H9 (cell line): Measurements from ENCODE around the gene ASIC4. TPM values are rescaled to one million over a fixed set of nuclear protein-coding genes. Genes with fewer than 3 reads are reported as not detected.
A peak's percentile ranks its signal among the peaks of the same experiment; 100 is the strongest.

Experiments used
- DNase-seq: peaks from one replicate; pipeline ENCODE4 v3.0.0-alpha.2; 2017
- H2AFZ ChIP-seq: one replicate; pipeline ENCODE4 v1.6.1; 2013; ENCODE audit warnings: mild to moderate bottlenecking, low read length, control low read depth, moderate library complexity
- H2AK5ac ChIP-seq: 2 replicates; pipeline ENCODE4 v1.6.1; 2013; ENCODE audit warnings: low read length, control low read depth, mixed read lengths; ENCODE audit not compliant: insufficient read length
- H2BK120ac ChIP-seq: one replicate; pipeline ENCODE4 v1.6.1; 2013; ENCODE audit warnings: low read depth, mild to moderate bottlenecking, low read length, control low read depth, inconsistent platforms; ENCODE audit not compliant: poor library complexity, severe bottlenecking
- H2BK12ac ChIP-seq: 2 replicates; pipeline ENCODE4 v1.6.1; 2013; ENCODE audit warnings: low read length, control low read depth, mixed read lengths, low read depth; ENCODE audit not compliant: insufficient read length
- H2BK15ac ChIP-seq: 2 replicates; pipeline ENCODE4 v1.6.1; 2013; ENCODE audit warnings: low read depth, low read length, control low read depth
- H2BK20ac ChIP-seq: one replicate; pipeline ENCODE4 v1.6.1; 2013; ENCODE audit warnings: low read depth, mild to moderate bottlenecking, low read length, control low read depth, inconsistent platforms; ENCODE audit not compliant: poor library complexity, severe bottlenecking
- H2BK5ac ChIP-seq: 2 replicates; pipeline ENCODE4 v1.6.1; 2013; ENCODE audit warnings: low read length, control low read depth, mixed read lengths; ENCODE audit not compliant: insufficient read length
- H3K14ac ChIP-seq: 2 replicates; pipeline ENCODE4 v1.6.1; 2013; ENCODE audit warnings: low read length, control low read depth; ENCODE audit not compliant: insufficient read depth
- H3K18ac ChIP-seq: 2 replicates; pipeline ENCODE4 v1.6.1; 2013; ENCODE audit warnings: low read depth, mild to moderate bottlenecking, mixed read lengths, low read length, control low read depth; ENCODE audit not compliant: insufficient read length
- H3K23ac ChIP-seq: 2 replicates; pipeline ENCODE4 v1.6.1; 2013; ENCODE audit warnings: low read length, control low read depth, mixed read lengths, low read depth; ENCODE audit not compliant: insufficient read length
- H3K23me2 ChIP-seq: 2 replicates; pipeline ENCODE4 v1.6.1; 2013; ENCODE audit warnings: low read depth, mild to moderate bottlenecking, mixed read lengths, low read length, control low read depth; ENCODE audit not compliant: insufficient read length, poor library complexity, severe bottlenecking
- H3K27ac ChIP-seq: 2 replicates; pipeline ENCODE4 v1.5.1; 2013; ENCODE audit warnings: low read length, control low read depth, mixed read lengths, low read depth; ENCODE audit not compliant: insufficient read length
- H3K27me3 ChIP-seq: 2 replicates; pipeline ENCODE4 v1.6.1; 2013; ENCODE audit warnings: low read length, control low read depth, inconsistent platforms; ENCODE audit not compliant: insufficient read depth
- H3K4ac ChIP-seq: 2 replicates; pipeline ENCODE4 v1.6.1; 2013; ENCODE audit warnings: low read depth, mild to moderate bottlenecking, control low read depth, inconsistent platforms, low read length, moderate library complexity
- H3K4me1 ChIP-seq: 2 replicates; pipeline ENCODE4 v1.6.1; 2013; ENCODE audit warnings: low read length, control low read depth, inconsistent platforms; ENCODE audit not compliant: insufficient read depth
- H3K4me2 ChIP-seq: 2 replicates; pipeline ENCODE4 v1.6.1; 2013; ENCODE audit warnings: low read length, control low read depth, mixed read lengths; ENCODE audit not compliant: insufficient read length, insufficient read depth
- H3K56ac ChIP-seq: 2 replicates; pipeline ENCODE4 v1.6.1; 2013; ENCODE audit warnings: low read depth, mild to moderate bottlenecking, mixed read lengths, low read length, control low read depth; ENCODE audit not compliant: insufficient read length
- H3K79me1 ChIP-seq: 2 replicates; pipeline ENCODE4 v1.6.1; 2013; ENCODE audit warnings: low read depth, mild to moderate bottlenecking, moderate library complexity, low read length, control low read depth, inconsistent platforms; ENCODE audit not compliant: insufficient read depth, poor library complexity, severe bottlenecking
- H3K79me2 ChIP-seq: 2 replicates; pipeline ENCODE4 v1.6.1; 2013; ENCODE audit warnings: low read length, control low read depth, inconsistent platforms; ENCODE audit not compliant: insufficient read depth
- H3K9ac ChIP-seq: 2 replicates; pipeline ENCODE4 v1.6.1; 2013; ENCODE audit warnings: low read length, control low read depth, mixed read lengths; ENCODE audit not compliant: insufficient read length; ENCODE audit errors: extremely low read depth
- H3K9me3 ChIP-seq: one replicate; pipeline ENCODE4 v1.6.1; 2013; ENCODE audit warnings: low read depth, low read length, inconsistent platforms; ENCODE audit not compliant: control insufficient read depth
- H3T11ph ChIP-seq: one replicate; pipeline ENCODE4 v1.6.1; 2013; ENCODE audit warnings: mild to moderate bottlenecking, low read length, control low read depth, inconsistent platforms
- H4K20me1 ChIP-seq: one replicate; pipeline ENCODE4 v1.6.1; 2013; ENCODE audit not compliant: control insufficient read depth, insufficient read length, insufficient read depth
- H4K5ac ChIP-seq: 2 replicates; pipeline ENCODE4 v1.6.1; 2013; ENCODE audit warnings: low read depth, mild to moderate bottlenecking, mixed read lengths, low read length, control low read depth; ENCODE audit not compliant: insufficient read length
- H4K8ac ChIP-seq: replicated peaks from 2 replicates; pipeline ENCODE4 v1.6.1; 2013; ENCODE audit warnings: low read length, control low read depth, mixed read lengths, low read depth; ENCODE audit not compliant: insufficient read length
- H4K91ac ChIP-seq: 2 replicates; pipeline ENCODE4 v1.6.1; 2013; ENCODE audit warnings: low read depth, mild to moderate bottlenecking, moderate library complexity, mixed read lengths, low read length, control low read depth; ENCODE audit not compliant: insufficient read length
- H3K27ac Mint-ChIP-seq, 3 experiments: 2 replicates in 2 of 3; 3 replicates in 1 of 3; pipeline ENCODE4 v1.8.0; 2020 to 2021; ENCODE audit warnings: mixed read lengths in 3 of 3, mild to moderate bottlenecking in 1 of 3, moderate library complexity in 1 of 3
- H3K27me3 Mint-ChIP-seq: 2 replicates; pipeline ENCODE4 v1.8.0; 2021; ENCODE audit warnings: low read depth, mild to moderate bottlenecking, moderate library complexity, mixed read lengths
- H3K36me3 Mint-ChIP-seq, 3 experiments: 2 replicates in 2 of 3; 3 replicates in 1 of 3; pipeline ENCODE4 v1.8.0; 2020 to 2021; ENCODE audit warnings: low read depth in 3 of 3, mixed read lengths in 3 of 3; ENCODE audit not compliant: insufficient read depth in 1 of 3
- H3K4me1 Mint-ChIP-seq, 2 experiments: 2 replicates each; pipeline ENCODE4 v1.8.0; 2020; ENCODE audit warnings: mixed read lengths in 2 of 2
- H3K4me3 Mint-ChIP-seq, 2 experiments: 2 replicates in 1 of 2; 3 replicates in 1 of 2; pipeline ENCODE4 v1.8.0; 2020 to 2021; ENCODE audit warnings: mild to moderate bottlenecking in 2 of 2, mixed read lengths in 2 of 2, moderate library complexity in 1 of 2
- H3K9me3 Mint-ChIP-seq, 2 experiments: 2 replicates in 1 of 2; 3 replicates in 1 of 2; pipeline ENCODE4 v1.8.0; 2020; ENCODE audit warnings: mild to moderate bottlenecking in 2 of 2, mixed read lengths in 2 of 2, moderate library complexity in 1 of 2
- CTCF ChIP-seq: fragments of 200-600 bp; sonication (generic); conservative IDR thresholded peaks from 3 replicates; pipeline ENCODE4 v1.8.0; 2021; ENCODE audit warnings: antibody characterized with exemption, mild to moderate bottlenecking
- WGBS: extraction: QIAGEN DNeasy Blood & Tissue Kit; methylation state at CpG from one replicate; pipeline ENCODE4 v1.1.7; 2013; ENCODE audit warnings: missing lambda C conversion rate, low lambda C conversion rate, mixed read lengths; ENCODE audit not compliant: insufficient read length; ENCODE audit errors: extremely low coverage; 5-methylcytosine and 5-hydroxymethylcytosine counted together
- total RNA-seq: library from RNA; stranded (reverse); gene quantifications from 2 replicates; pipeline ENCODE4 v1.2.1, GENCODE V29; 2021

The ASIC4 gene
- total RNA-seq, 1 experiment from 2014 or later, result 0.37 TPM

- Histone ChIP-seq H2BK20ac (no peak overlapping the region), H3K23me2 (peaks cover 2% of the 10 kb centered on the region), H4K20me1 (no peaks in the 10 kb centered on the region), H3T11ph (no peak overlapping the region), H3K23ac (no peak overlapping the region), H4K5ac (no peak overlapping the region), H3K9ac (no peak overlapping the region), H3K56ac (no peak overlapping the region), H3K27ac (no peak overlapping the region), H3K4ac (no peak overlapping the region), H3K4me2 (peak overlapping the region; percentile 77), H3K14ac (no peak overlapping the region), H3K18ac (no peak overlapping the region), H4K91ac (no peak overlapping the region), H2BK120ac (no peak overlapping the region), H2BK15ac (no peak overlapping the region), H3K79me2 (no peaks in the 10 kb centered on the region), H3K79me1 (no peaks in the 10 kb centered on the region), H4K8ac (no peak overlapping the region), H2BK5ac (no peak overlapping the region), H3K27me3 (no peaks in the 10 kb centered on the region), H3K4me1 (no peaks in the 10 kb centered on the region), H2AK5ac (no peak overlapping the region), H2AFZ (no peak overlapping the region), H2BK12ac (no peak overlapping the region), H3K9me3 (no peaks in the 10 kb centered on the region)
- peaks cover 8% of the 10 kb centered on the region for H3K27me3 Mint-ChIP-seq
- H3K36me3 Mint-ChIP-seq, result peaks cover 3 to 4% (median 4%) of the 10 kb centered on the region in 3 experiments; a peak in 4 of 7 replicates
- H3K4me3 Mint-ChIP-seq, result peak overlapping the region; percentile 65 to 84; a peak in 4 of 5 replicates
- H3K9me3 Mint-ChIP-seq, result no peaks in the 10 kb centered on the region; a peak in 1 of 5 replicates
- no CpG with 5 or more reads among the region's 13 CpGs for WGBS
- peaks cover 18 to 23% of the 10 kb centered on the region in 2 experiments for H3K4me1 Mint-ChIP-seq
- peak overlapping the region in 1 of 3 experiments; percentile 72; a peak in 2 of 7 replicates for H3K27ac Mint-ChIP-seq
- DNase-seq, result no peak
- TF ChIP-seq CTCF, result no peak
These were observed 37.1 kb upstream of the ASIC4 start for GRCh38 chr2:219477179-219477578.
